GM20000 (cell line): ENCODE measurements around the gene ERMARD.

ENCODE experiments used
- DNase-seq: peaks from one replicate; pipeline ENCODE4 v3.0.0; 2012; ENCODE audit warnings: low spot score
- TF ChIP-seq, protein P1 (sequence below): IDR thresholded peaks from 2 replicates; pipeline ENCODE4 v1.5.1; 2012; ENCODE audit warnings: mild to moderate bottlenecking, control low read depth; ENCODE audit errors: extremely low read depth, missing control alignments

ERMARD gene

DNA sequence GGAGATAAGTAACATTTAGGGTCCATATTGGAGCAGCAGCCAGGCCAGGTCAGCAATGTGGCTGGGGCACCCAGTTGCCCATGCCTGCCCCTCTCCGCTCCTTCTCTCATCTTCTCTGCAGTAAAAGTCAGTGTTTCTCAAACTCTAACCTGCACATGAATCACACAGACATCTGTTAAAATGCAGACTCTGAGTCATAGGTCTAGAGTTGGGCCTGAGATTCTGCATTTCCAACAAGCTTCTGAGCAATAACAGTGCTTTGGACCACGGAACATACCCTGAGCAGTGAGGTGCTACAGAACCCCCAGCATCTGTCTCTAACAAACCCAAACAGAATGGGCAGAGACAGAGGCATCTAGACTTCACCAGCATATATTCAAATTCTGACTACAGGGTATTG lies 37.2 kb upstream of the ERMARD start:
- TF ChIP-seq, protein P1, sequence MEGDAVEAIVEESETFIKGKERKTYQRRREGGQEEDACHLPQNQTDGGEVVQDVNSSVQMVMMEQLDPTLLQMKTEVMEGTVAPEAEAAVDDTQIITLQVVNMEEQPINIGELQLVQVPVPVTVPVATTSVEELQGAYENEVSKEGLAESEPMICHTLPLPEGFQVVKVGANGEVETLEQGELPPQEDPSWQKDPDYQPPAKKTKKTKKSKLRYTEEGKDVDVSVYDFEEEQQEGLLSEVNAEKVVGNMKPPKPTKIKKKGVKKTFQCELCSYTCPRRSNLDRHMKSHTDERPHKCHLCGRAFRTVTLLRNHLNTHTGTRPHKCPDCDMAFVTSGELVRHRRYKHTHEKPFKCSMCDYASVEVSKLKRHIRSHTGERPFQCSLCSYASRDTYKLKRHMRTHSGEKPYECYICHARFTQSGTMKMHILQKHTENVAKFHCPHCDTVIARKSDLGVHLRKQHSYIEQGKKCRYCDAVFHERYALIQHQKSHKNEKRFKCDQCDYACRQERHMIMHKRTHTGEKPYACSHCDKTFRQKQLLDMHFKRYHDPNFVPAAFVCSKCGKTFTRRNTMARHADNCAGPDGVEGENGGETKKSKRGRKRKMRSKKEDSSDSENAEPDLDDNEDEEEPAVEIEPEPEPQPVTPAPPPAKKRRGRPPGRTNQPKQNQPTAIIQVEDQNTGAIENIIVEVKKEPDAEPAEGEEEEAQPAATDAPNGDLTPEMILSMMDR: no peak
- no peak for DNase-seq

DNA sequence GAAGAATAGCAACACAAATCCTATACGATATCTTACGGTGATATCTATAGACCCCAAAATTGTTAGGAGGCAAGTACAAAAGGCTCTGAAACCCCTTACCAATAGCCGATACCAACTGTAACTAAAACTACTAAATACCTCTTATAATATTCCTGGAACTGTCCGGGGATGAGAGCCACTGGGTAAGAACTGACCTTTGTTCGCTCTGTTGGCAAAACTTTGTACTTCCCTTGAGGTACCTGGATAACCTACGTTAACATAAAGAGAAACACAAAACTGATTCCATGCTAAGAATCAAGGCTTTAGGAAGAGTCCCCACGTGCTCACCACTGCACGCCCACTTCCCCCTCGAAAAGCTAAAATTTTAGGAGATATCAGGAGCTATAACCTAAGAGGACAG lies 36.8 kb upstream of the ERMARD start:
- TF ChIP-seq, protein P1: no peak
- DNase-seq: no peak

DNA sequence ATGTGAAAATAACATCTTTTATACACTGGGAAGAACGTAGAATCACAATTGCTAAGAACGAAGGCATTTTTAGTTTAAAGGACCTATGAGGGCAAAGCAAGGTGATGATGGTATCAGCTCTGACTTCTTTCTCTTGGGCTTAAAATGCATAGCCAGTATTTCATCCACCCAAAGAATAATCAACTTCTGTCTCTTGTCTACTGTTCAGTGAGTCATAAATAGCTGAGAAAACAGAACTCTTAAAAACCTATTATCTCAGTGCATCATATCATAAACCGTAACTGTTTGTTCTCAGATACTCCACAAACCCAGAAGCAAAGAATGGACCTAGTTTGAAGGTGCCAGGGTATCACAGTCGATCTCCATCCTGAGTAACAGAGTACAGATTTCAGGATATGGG lies 32.3 kb upstream of the ERMARD start:
- DNase-seq: no peak
- TF ChIP-seq, protein P1: no peak

DNA sequence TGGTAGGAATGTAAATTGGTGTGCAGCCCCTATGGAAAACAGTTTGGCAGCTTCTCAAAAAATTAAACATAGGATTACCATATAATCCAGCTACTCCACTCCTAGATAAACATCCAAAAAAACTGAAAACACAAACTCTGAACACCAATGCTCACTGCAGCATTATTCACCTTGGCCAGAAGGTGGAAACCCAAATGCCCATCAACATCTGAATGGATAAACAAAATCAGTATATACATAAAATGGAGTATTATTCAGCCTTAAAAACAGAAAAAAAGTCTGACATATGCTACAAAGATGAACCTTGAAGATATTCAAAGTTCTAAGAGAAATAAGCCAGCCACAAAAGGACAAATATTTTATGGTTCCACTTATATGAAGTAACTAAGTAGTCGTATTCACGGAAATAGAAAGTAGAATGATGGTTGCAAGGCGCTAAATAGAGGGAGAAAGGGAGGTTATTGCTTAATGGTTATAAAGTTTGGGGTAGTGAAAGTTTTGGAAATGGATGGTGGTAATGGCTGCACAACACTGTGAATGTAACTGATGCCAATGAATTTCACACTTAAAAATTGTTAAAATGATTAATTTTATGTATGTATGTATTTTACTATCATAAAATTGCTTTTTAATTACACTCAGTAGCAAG lies 31.1 kb upstream of the ERMARD start:
- DNase-seq: no peak
- TF ChIP-seq, protein P1: no peak

DNA sequence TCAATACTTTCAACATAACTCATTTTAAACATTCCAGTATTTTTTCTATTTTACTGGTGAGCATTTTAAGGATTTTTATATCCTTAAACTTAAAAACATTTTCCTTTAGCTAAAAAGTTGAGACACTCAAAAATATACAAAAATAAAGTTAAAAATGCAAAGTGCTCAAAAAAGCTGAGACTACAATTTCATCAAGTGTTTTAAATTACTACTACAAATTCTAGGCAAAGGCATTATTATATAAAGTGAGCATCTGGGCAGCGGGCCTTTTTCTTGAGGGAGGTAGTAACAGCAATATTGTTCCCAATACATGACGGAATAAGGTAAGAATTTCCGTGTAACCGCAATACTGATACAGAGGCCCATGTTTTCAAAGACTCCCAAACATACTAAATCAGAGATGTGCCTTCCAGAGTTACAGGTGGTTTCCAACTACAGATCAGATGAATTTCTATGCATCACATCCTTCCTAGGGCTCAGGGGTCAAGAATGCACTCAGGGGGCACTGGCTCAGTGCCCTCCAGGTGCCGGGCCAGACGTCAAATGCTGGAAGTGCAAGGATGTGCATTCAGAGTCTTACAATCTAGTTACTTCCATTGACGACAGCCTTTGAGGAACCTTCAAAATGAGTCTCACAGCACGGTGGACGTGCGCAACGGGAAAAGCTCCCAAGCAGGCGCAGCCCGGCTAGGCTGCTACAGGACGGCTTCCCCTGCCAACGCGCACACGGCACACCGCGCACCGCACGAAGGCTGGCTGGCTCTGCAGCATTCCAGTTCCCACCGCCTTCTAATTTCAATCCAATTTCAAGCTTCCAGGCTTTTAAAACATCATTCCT lies 28.8 kb upstream of the ERMARD start:
- peak; percentile 36 for DNase-seq

DNA sequence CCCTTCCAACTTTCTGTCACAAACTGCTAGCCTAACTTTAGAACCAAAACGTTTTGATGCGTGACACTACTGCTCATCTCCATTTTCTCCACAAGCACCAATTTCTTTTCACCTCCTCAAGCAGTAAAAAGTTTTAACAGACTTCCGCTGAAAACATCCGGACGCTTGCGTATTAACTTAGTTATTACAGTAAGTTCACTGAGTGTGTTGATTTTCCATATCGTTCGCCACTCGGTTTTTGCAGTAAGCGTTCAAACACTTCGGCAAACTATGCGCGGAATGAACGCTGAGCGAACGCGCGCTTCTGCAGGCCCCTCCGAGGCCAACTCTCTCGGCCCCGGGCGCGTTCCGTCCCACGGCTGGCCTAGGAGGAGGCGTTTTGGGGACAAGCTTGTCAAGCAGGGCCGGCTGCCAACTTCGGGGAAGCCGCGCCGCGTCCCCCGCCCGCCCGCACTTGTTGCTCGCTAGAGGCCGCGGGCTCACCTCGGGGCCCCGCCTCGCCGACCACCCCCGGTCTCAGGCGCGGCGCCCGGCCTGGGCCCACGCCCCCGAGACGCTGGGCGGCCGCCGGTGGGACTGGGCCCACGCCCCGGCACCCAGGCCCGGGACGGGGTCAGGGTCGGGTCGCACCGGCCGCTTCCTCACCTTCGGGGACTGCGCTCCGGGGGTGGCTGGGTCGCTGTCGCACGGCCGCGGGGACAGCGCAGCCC lies 28.1 kb upstream of the ERMARD start:
- peak; percentile 78 for DNase-seq
- TF ChIP-seq, protein P1: no peak

More for the DNA sequence above, 28.8 kb upstream of the ERMARD start:
- TF ChIP-seq, protein P1: no peak
